Smooth muscle cell (in vitro differentiated cells): Measurements from ENCODE around the gene PCDHA1. TPM values are rescaled to one million over a fixed set of nuclear protein-coding genes. Genes with fewer than 3 reads are reported as not detected.

Experiments
- DNase-seq: peaks from one replicate; lab custom pipeline; 2025; ENCODE audit not compliant: unreplicated experiment; lab: John Stamatoyannopoulos, UW
- H2AFZ ChIP-seq: fragments of 200-600 bp; sonication (generic); 2 replicates; pipeline ENCODE4 v1.6.0; 2016; ENCODE audit warnings: antibody characterized with exemption, low read depth, mild to moderate bottlenecking
- H3F3A ChIP-seq: fragments of 200-600 bp; sonication (generic); 2 replicates; pipeline ENCODE4 v1.6.0; 2017; ENCODE audit warnings: antibody characterized with exemption, low read depth
- H3K27ac ChIP-seq: fragments of 200-600 bp; sonication (generic); 2 replicates; pipeline ENCODE4 v1.5.1; 2016; ENCODE audit warnings: low read depth, mild to moderate bottlenecking
- H3K27me3 ChIP-seq: fragments of 200-600 bp; sonication (generic); 2 replicates; pipeline ENCODE4 v1.6.1; 2016; ENCODE audit warnings: low read depth, mild to moderate bottlenecking
- H3K36me3 ChIP-seq: fragments of 200-600 bp; sonication (generic); 2 replicates; pipeline ENCODE4 v1.5.1; 2016; ENCODE audit warnings: low read depth
- H3K4me1 ChIP-seq: fragments of 200-600 bp; sonication (generic); 2 replicates; pipeline ENCODE4 v1.5.1; 2016; ENCODE audit warnings: low read depth
- H3K4me2 ChIP-seq: fragments of 200-600 bp; sonication (generic); 2 replicates; pipeline ENCODE4 v1.6.0; 2016; ENCODE audit warnings: mild to moderate bottlenecking
- H3K4me3 ChIP-seq: fragments of 200-600 bp; sonication (generic); 2 replicates; pipeline ENCODE4 v1.5.1; 2016; ENCODE audit warnings: mild to moderate bottlenecking
- H3K79me2 ChIP-seq: fragments of 200-600 bp; sonication (generic); 2 replicates; pipeline ENCODE4 v1.6.0; 2016; ENCODE audit warnings: low read depth, mild to moderate bottlenecking
- H3K9ac ChIP-seq: fragments of 200-600 bp; sonication (generic); 2 replicates; pipeline ENCODE4 v1.6.0; 2016; ENCODE audit warnings: low read depth
- H3K9me3 ChIP-seq: fragments of 200-600 bp; sonication (generic); replicated peaks from 2 replicates; pipeline ENCODE4 v1.5.1; 2016; ENCODE audit warnings: low read depth
- H4K20me1 ChIP-seq: fragments of 200-600 bp; sonication (generic); 2 replicates; pipeline ENCODE4 v1.6.0; 2016; ENCODE audit warnings: low read depth
- CTCF ChIP-seq: fragments of 200-600 bp; sonication (generic); IDR thresholded peaks from 2 replicates; pipeline ENCODE4 v1.5.1; 2017; ENCODE audit warnings: borderline replicate concordance, mild to moderate bottlenecking, antibody characterized with exemption; ENCODE audit not compliant: insufficient read depth, poor library complexity, severe bottlenecking
- WGBS: methylation state at CpG from one replicate; pipeline ENCODE4 v1.1.7; 2016; ENCODE audit warnings: low lambda C conversion rate; 5-methylcytosine and 5-hydroxymethylcytosine counted together
- polyA plus RNA-seq: library from polyadenylated mRNA; unstranded; fragments of >200 nt; fragmentation: Nextera tagmentation; extraction: Ambion mirVana; gene quantifications from 2 replicates; pipeline ENCODE4 v1.2.1, GENCODE V29; 2016
- total RNA-seq: library from RNA; depleted of rRNA; stranded (reverse); fragments of >200 nt; gene quantifications from 2 replicates; pipeline ENCODE4 v1.2.3, GENCODE V29; 2014

PCDHA1 gene
- total and polyA plus RNA-seq, 2 experiments from 2014 or later: not detected

GRCh38 chr5:140973550-140973949, 187.6 kb downstream of the PCDHA1 start:
- H3K9me3 ChIP-seq: no peaks in the 10 kb centered on the region
- peaks cover 16% of the 10 kb centered on the region for H4K20me1 ChIP-seq
- H3K9ac ChIP-seq: no peak overlapping the region
- no peak overlapping the region for H3K4me3 ChIP-seq
- H3F3A ChIP-seq: peaks cover 11% of the 10 kb centered on the region
- no peak for DNase-seq
- no peak overlapping the region for H3K27ac ChIP-seq
- no peak overlapping the region for H3K4me2 ChIP-seq
- peaks cover 38% of the 10 kb centered on the region for H3K79me2 ChIP-seq
- no peak overlapping the region for H2AFZ ChIP-seq
- no peak for TF ChIP-seq CTCF
- H3K27me3 ChIP-seq: no peaks in the 10 kb centered on the region
- no peaks in the 10 kb centered on the region for H3K36me3 ChIP-seq
- H3K4me1 ChIP-seq: no peaks in the 10 kb centered on the region

- Histone ChIP-seq H3K4me1 (no peaks in the 10 kb centered on the region), H3K4me2 (no peak overlapping the region), H3K27ac (peak overlapping the region; percentile 50), H3F3A (peaks cover 10% of the 10 kb centered on the region), H3K9ac (no peak overlapping the region), H2AFZ (no peak overlapping the region), H3K36me3 (no peaks in the 10 kb centered on the region), H4K20me1 (no peaks in the 10 kb centered on the region), H3K9me3 (no peaks in the 10 kb centered on the region), H3K4me3 (no peak overlapping the region), H3K27me3 (no peaks in the 10 kb centered on the region), H3K79me2 (peaks cover 22% of the 10 kb centered on the region)
- DNase-seq: no peak
- 72% methylated on average over 3 of the region's 3 CpGs for WGBS
- TF ChIP-seq CTCF: no peak
Observed at GRCh38 chr5:140977003-140977402, 191.1 kb downstream of the PCDHA1 start.

- Histone ChIP-seq H3K79me2 (peaks cover 17% of the 10 kb centered on the region), H3K4me1 (no peaks in the 10 kb centered on the region), H3K4me2 (peak overlapping the region; percentile 50), H2AFZ (no peak overlapping the region), H3F3A (peaks cover 10% of the 10 kb centered on the region), H3K9ac (no peak overlapping the region), H3K27me3 (no peaks in the 10 kb centered on the region), H3K9me3 (no peaks in the 10 kb centered on the region), H3K36me3 (no peaks in the 10 kb centered on the region), H4K20me1 (no peaks in the 10 kb centered on the region), H3K27ac (peak overlapping the region; percentile 50), H3K4me3 (no peak overlapping the region)
- 16% methylated on average over 2 of the region's 2 CpGs for WGBS
- no peak for DNase-seq
- no peak for TF ChIP-seq CTCF
Observed at GRCh38 chr5:140978260-140978659, 192.3 kb downstream of the PCDHA1 start.

- DNase-seq: no peak
- TF ChIP-seq CTCF: no peak
- H2AFZ ChIP-seq: no peak overlapping the region
- H3K27ac ChIP-seq: no peak overlapping the region
- H3K9ac ChIP-seq: no peak overlapping the region
- no peaks in the 10 kb centered on the region for H3K9me3 ChIP-seq
- no peaks in the 10 kb centered on the region for H3K4me1 ChIP-seq
- H3K36me3 ChIP-seq: no peaks in the 10 kb centered on the region
- 92% methylated on average over 1 of the region's 1 CpG for WGBS
- H3F3A ChIP-seq: peaks cover 10% of the 10 kb centered on the region
- peaks cover 14% of the 10 kb centered on the region for H3K79me2 ChIP-seq
- no peaks in the 10 kb centered on the region for H3K27me3 ChIP-seq
- H3K4me3 ChIP-seq: no peak overlapping the region
- H4K20me1 ChIP-seq: no peaks in the 10 kb centered on the region
- H3K4me2 ChIP-seq: no peak overlapping the region
Observed at GRCh38 chr5:140978983-140979382, 193.0 kb downstream of the PCDHA1 start.
